SU-DHL-6 (cell line): ENCODE measurements around the gene TNFSF11.

ENCODE experiments used
- EZH2phosphoT487 ChIP-seq: fragments of 200-600 bp; sonication (generic), shearing (Covaris generic); conservative IDR thresholded peaks from 2 replicates; pipeline ENCODE4 v1.6.1; 2018; ENCODE audit warnings: mild to moderate bottlenecking, antibody characterized with exemption, low read length, moderate library complexity, mixed read lengths
- TF ChIP-seq, protein P1 (sequence below): fragments of 200-600 bp; sonication (generic); IDR thresholded peaks from one replicate; pipeline ENCODE4 v1.5.1; 2017; ENCODE audit warnings: antibody characterized with exemption, mild to moderate bottlenecking, low read length, moderate library complexity; ENCODE audit not compliant: insufficient read depth, poor library complexity, severe bottlenecking

DNA sequence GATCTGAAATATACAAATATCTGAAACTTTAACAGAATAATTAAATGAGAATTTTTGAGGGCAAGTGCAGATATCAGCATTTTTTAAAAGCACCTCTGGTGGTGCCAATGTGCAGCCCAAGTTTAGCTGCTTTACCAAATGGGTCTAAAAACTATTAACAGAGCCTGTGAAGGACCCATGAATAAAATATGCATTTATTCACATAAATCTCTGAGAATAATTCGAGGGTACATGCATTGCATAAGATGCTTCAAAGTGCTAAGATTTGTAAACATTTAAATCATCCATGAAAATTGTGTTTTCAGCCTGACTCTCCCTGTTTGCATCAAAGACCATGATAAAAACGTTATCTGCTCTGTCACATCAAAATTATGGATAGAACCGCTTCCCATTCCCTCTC, 47.1 kb upstream of the TNFSF11 start:
- TF ChIP-seq EZH2phosphoT487: no peak
- TF ChIP-seq, protein P1, sequence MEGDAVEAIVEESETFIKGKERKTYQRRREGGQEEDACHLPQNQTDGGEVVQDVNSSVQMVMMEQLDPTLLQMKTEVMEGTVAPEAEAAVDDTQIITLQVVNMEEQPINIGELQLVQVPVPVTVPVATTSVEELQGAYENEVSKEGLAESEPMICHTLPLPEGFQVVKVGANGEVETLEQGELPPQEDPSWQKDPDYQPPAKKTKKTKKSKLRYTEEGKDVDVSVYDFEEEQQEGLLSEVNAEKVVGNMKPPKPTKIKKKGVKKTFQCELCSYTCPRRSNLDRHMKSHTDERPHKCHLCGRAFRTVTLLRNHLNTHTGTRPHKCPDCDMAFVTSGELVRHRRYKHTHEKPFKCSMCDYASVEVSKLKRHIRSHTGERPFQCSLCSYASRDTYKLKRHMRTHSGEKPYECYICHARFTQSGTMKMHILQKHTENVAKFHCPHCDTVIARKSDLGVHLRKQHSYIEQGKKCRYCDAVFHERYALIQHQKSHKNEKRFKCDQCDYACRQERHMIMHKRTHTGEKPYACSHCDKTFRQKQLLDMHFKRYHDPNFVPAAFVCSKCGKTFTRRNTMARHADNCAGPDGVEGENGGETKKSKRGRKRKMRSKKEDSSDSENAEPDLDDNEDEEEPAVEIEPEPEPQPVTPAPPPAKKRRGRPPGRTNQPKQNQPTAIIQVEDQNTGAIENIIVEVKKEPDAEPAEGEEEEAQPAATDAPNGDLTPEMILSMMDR: no peak
